ENCODE measurements around the gene GPR55. TPM values are rescaled to one million over a fixed set of nuclear protein-coding genes. Genes with fewer than 3 reads are reported as not detected.
"Not testable (repeated sequence)": the region's sequence is repeated elsewhere in the genome, so short reads cannot be mapped to it uniquely, and the experiment has no call there.

GPR55 gene
- total RNA-seq, 2 experiments from 2014 or later: 4.4 to 5.6 TPM

DNA sequence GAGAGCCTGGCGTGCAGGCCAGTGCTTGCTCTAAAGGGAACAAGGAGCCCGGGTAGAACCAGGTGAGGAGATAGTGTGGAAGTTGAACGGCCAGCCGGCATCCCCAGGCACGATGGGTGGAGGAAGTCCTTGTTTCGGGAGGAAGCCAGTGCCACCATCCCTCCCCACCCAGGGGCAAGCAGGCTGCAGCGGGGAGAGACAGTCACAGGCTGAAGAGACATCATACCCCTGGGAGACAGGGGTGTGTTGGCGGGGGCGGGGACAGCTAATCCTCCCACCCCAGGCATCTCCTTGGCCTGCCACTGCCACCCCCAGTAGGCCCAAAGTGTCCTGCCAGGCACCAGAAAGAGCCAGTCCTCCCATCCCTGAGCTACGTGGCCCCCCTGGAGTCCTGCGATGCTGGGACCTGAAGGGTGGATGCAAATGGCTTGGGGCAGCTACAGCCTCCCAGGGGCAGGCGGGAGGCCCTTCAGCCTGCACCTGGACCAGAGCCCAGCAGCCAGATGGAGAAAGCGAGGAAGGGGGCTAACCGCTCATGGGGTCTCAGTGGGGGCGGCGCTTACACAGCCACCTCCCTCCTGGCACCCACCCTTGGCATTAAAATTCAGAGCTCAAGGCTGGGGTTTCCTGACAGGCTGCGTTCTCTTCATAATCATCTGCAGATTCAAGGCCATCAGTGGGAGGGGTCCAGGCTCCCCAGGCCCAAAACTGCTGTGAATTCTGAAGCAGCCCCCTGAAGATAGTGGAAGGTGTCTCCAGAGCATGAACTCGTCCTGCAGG lies 14.8 kb upstream of the GPR55 start:
- POLR2A ChIA-PET: no interaction called here
- CTCF ChIA-PET: interaction anchor here (0.7 to 1.6 kb wide), 4 partner anchors 13 to 671 kb away, joined by 3 to 6 read pairs (median 5); partner anchors contain the start of gene GPR55

GRCh38 chr2:230939066-230939591 lies 14.1 kb upstream of the GPR55 start:
- POLR2A ChIA-PET: no interaction called here
- CTCF ChIA-PET: interaction anchor here (0.7 to 2.8 kb wide), 4 partner anchors 13 to 672 kb away, joined by 3 to 8 read pairs (median 5); partner anchors contain the start of gene GPR55

GRCh38 chr2:230938516-230939065 lies 13.5 kb upstream of the GPR55 start:
- ChIA-PET POLR2A (no interaction called here), CTCF (interaction anchor here (0.6 to 2.8 kb wide), 2 partner anchors 49 to 1841 kb away, joined by 3 to 8 read pairs; no protein-coding TSS in a partner anchor)

DNA sequence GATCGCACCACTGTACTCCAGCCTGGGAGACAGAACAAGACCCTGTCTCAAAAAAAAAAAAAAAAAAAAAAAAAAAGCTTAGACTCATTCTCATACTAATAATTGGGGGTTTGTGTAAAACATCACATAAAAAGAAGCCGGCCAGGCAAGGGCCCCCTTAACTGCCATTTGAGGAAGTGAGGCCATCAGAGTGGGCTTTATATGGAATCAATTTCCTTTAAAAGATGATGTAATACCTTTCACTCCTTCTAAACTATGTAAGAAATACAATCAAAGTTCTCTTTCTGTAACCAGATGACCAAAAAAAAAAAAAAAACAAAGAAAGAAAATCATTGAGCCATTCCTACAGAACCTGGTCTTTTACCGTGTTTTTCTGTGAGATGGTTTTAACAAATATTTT lies 13.1 kb upstream of the GPR55 start:
- POLR2A ChIA-PET: no interaction called here

DNA sequence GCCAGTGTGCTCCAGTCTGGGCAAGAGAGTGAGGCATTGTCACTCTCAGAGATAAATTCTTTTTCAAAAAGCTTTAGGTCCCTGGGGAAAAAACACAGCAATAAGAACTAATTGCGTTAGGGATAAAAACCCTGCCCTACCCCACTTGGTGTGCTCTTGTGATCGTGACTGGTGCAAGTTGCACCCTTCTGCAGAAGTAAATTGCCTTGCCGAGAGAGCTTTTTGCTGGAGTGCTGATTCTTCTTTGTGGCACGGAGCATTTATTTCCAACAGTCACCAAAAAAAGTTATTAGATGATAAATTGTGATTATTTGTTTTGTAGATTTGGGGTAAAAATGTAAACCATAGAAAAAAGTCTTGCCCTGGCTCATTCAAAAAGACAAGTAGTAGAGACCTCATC lies 12.3 kb upstream of the GPR55 start:
- CTCF ChIA-PET: interaction anchor here (1.0 to 2.8 kb wide), 2 partner anchors 38 to 50 kb away, joined by 4 to 8 read pairs; no protein-coding TSS in a partner anchor
- POLR2A ChIA-PET: no interaction called here

More for the DNA sequence above, 13.1 kb upstream of the GPR55 start:
- CTCF ChIA-PET: interaction anchor here (0.6 to 2.8 kb wide), 2 partner anchors 49 to 1842 kb away, joined by 3 to 8 read pairs; no protein-coding TSS in a partner anchor

- CTCF ChIA-PET: interaction anchor here (2.8 kb wide), 1 partner anchor 51 kb away, joined by 8 read pairs; no protein-coding TSS in a partner anchor
- POLR2A ChIA-PET: not testable (repeated sequence)
Observed at GRCh38 chr2:230936243-230936642, 11.2 kb upstream of the GPR55 start.

DNA sequence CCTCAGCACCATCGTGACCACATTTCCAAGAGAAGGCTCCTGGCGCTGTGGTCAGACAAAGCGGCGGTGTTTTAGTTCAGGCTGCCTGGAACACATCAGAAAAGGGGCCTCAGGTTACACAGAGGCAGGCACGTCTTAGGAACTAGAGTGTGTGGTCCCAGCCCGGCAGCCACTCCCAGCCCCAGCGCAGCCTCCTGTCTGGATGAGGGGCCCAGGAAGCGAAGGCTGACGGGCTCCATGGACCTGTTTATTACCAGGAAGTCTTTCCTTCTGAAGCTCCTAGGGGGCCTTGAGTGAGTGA lies 10.0 kb upstream of the GPR55 start:
- ChIA-PET CTCF (interaction anchor here (0.7 kb wide), 1 partner anchor 52 kb away, joined by 3 read pairs; no protein-coding TSS in a partner anchor), POLR2A (no interaction called here)

- ChIA-PET POLR2A (no interaction called here), CTCF (interaction anchor here (0.7 to 1.1 kb wide), 2 partner anchors 53 kb away, joined by 3 read pairs; no protein-coding TSS in a partner anchor)
Observed at GRCh38 chr2:230934231-230935129, 9.4 kb upstream of the GPR55 start.

- POLR2A ChIA-PET: no interaction called here
- CTCF ChIA-PET: interaction anchor here (1.1 kb wide), 1 partner anchor 54 kb away, joined by 3 read pairs; no protein-coding TSS in a partner anchor
Observed at GRCh38 chr2:230933521-230934180, 8.6 kb upstream of the GPR55 start.

DNA sequence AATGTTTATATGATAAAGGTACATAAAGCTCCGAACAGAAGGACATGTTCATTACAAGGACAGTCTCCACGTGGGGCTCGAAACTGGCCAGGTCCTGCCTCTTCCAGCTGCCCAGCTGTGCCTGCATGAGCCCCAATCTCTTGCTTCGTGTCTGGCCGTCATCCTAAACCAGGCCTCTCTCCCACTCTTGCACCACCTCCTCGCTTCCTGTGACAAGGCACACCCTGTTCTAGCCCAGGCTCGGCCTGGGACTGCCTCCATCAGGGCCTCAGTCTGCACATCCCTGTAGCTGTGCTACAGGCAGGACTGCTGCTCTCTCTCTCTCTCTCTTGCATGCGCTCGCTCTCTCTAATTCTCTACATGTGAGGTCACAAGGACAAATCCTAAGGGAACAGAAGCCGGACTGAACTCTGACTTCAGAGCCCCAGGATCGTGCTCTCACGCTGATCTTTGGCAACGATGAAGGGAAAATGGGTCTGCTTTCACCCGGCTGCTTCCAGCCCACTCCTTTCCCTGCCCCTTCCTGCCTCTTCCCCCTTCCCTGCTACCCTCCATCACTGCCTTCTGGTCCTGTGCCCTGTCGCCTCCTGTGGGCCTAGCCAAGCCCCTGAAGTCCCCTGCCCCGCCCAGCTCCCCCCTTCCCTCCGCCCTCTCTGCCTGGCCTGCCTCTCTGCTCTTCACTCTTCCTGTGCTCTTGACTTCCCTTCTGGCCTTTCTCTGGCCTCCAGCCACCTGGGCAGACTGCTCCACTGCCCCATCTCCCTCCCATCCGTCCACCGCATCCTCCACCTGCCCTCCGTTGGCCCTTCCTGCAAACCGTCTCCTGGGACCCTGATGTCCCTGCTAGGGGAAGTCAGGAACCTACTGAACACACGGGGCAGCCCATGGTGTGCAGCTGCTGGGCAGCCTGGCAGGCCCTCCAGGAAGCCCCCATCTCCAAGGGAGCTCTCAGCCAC lies 7.8 kb upstream of the GPR55 start:
- ChIA-PET POLR2A (no interaction called here), CTCF (interaction anchor here (0.6 to 1.1 kb wide), 2 partner anchors 18 to 54 kb away, joined by 3 read pairs; no protein-coding TSS in a partner anchor)

DNA sequence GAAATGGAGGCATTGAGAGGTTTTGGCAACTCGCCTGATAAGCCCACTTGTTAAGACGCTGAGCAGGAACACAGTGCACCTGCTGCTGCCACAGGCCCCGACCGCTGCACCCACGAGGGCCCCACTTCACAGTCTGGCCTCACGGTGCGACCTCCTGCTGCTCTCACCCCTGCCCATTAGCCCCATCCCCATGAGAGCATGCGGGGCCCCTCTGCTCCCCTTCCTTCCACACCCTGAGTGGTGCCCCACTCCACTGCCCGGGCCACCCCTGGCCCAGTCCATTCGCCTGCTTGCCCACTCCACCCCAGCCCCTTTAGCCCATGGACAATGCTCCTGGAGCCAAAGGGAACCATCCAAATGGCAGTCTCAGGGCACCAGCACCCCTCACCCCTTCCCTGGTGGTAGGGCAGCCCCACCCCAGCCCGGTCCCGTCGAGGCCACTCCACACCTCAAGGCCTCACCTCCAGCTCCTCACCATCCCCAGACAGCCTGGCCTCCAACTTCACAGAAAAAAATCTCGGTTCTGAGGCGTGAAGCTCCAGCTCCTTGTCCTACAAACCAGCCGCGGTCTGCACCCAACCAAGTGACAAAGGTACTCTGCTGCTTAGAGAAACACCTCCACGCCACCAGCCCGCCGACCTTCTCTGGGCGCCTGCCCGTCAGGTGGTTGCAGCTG lies 6.7 kb upstream of the GPR55 start:
- ChIA-PET CTCF (no interaction called here), POLR2A (no interaction called here)

DNA sequence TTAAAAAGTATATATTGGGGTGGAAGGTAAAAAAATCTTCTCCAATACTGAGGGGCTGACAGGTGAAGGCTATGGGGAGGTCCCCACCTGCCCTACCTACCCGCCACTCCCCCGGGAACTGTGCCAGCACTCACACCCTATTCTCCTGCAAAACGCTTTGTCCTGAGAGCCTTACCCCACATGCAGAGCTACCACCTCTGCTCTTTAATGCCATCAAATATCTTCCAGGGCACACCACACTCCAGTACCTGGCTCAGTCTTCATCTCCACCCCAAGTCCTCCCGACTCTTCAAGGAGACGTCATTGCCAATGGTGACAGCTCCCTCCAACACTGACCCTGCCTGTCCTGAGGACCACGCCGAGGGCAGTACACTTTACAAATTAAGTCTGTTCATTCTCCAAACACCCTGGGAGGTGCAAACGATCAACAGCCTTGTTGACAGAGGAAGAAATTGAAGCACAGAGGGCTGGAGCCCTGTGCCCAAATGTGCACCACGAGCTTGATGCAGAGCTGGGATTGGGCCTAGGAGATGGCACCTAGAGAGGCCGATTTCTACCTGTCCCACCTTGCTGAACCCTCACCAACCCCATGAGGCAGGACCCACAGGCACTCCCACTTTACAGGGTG lies 6.0 kb upstream of the GPR55 start:
- ChIA-PET CTCF (no interaction called here), POLR2A (interaction anchor here (0.7 kb wide), 1 partner anchor 58 kb away, joined by 4 read pairs; no protein-coding TSS in a partner anchor)

DNA sequence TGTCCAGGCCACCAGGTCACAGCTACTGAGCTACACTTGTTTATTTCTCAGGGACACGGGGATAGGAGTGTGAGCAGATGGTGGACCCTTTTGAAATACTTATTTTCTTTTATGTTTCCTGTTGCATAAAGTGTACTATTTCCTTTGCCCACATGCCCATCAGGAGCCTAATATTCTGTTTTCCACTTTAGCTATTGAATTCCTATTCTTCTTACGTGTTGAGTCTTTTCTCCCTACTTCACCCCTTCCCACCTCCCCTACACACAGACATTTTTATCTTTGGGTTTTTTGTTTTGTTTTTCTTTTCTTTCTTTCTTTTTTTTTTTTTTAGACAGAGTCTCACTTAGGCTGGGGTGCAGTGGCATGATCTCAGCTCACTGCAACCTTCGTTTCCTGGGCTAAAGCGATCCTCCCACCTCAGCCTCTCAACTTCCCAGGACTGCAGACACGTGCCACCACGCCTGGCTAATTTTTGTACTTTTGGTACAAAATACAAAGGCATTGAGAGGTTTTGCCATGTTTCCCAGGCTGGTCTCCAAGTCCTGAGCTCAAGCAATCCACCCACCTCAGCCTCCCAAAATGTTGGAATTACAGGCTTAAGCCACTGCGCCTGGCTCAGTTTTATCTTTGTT lies 5.2 kb upstream of the GPR55 start:
- CTCF ChIA-PET: interaction anchor here (1.4 kb wide), 1 partner anchor 29 kb away, joined by 4 read pairs; no protein-coding TSS in a partner anchor
- POLR2A ChIA-PET: interaction anchor here (0.7 kb wide), 1 partner anchor 57 kb away, joined by 4 read pairs; no protein-coding TSS in a partner anchor

- ChIA-PET CTCF (interaction anchor here (1.4 kb wide), 1 partner anchor 28 kb away, joined by 4 read pairs; no protein-coding TSS in a partner anchor), POLR2A (no interaction called here)
Observed at GRCh38 chr2:230929381-230930148, 4.5 kb upstream of the GPR55 start.

DNA sequence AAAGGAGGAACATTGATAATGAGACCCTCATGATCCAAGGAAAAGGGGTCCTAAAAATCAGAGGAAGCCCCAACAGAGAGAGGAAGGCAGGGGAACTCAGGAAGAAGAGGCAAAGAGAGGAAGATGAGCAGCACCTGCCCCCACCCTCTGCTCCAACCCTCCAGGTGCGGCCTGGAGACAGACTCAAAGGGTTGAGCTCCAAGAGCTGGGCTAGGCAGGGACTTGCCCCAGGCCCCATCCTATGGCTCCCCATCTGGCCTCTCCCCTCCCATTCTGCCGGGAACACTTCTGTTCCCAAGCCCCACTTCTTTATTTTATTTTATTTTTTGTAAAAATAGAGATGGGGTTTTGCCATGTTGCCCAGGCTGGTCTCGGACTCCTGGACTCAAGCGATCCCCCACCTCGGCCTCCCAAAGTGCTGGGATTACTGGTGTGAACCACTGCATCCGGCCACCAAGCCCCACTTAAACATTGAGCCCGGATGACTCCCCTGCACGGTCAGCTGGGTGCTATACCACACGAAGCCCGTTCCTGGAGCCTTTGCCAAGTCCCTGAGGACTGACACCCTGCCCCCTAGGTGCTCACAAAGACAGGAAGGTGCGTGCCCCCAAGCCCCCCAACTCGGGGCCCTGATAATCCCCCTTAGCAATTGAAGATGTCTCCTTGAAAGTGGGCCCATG lies 3.8 kb upstream of the GPR55 start:
- POLR2A ChIA-PET: no interaction called here
- CTCF ChIA-PET: interaction anchor here (1.4 kb wide), 1 partner anchor 28 kb away, joined by 4 read pairs; no protein-coding TSS in a partner anchor
